Left hindlimb (tissue), 1 donor: Measurements from ENCODE around the gene BTNL3.
"Not testable (repeated sequence)": the region's sequence is repeated elsewhere in the genome, so short reads cannot be mapped to it uniquely, and the experiment has no call there.

Experiments used
- DNase-seq: peaks from one replicate; pipeline ENCODE4 v3.0.0-alpha.2; 2018

BTNL3 gene

DNA sequence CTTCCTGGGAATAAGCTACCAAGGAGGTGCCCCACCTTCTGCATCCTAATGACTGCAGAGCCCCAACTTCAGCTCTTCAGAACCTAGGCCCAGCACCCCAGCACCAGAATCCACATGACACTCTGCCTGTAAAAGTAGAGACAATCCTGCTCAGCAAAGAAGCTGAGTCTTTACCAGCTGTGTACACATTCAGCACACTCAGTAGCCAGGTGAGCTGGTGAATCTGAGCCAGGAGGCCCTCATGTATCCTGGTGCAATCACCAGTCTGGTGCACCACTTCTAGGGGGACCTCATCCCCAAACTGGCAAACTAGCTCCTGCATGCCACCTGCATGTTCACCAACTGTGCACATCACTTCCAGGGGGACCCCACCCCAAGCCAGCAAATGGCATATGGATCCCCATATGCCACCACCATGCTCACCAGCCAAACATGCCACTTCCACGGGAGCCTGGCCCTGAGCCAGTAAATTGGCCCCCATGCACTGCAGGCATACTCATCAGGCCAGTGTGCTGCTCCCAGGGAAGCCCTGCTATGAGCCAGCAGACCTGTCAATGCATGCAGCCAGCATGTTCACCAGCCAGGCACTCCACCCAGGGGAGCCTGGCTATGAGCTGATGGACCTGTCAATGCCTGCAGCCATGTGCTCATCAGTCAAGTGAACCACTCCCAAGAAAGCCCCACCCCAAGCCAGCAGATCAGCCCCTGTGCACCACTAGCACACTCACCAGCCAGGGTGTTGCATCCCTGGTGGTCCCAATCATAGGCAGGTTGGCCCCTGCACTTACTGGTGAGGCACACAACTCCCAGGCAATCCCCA is 35.8 kb downstream of the BTNL3 start:
- DNase-seq = no peak

GRCh38 chr5:181027452-181028031 is 38.9 kb downstream of the BTNL3 start:
- DNase-seq = no peak

GRCh38 chr5:181028032-181028819 is 39.6 kb downstream of the BTNL3 start:
- DNase-seq = no peak

- no peak for DNase-seq
Observed at GRCh38 chr5:181031716-181032115, 43.1 kb downstream of the BTNL3 start.

- no peak for DNase-seq
Observed at GRCh38 chr5:181035991-181036815, 47.6 kb downstream of the BTNL3 start.

GRCh38 chr5:181036816-181037364 is 48.2 kb downstream of the BTNL3 start:
- DNase-seq = no peak

- DNase-seq = no peak
Observed at GRCh38 chr5:181037365-181037861, 48.8 kb downstream of the BTNL3 start.

DNA sequence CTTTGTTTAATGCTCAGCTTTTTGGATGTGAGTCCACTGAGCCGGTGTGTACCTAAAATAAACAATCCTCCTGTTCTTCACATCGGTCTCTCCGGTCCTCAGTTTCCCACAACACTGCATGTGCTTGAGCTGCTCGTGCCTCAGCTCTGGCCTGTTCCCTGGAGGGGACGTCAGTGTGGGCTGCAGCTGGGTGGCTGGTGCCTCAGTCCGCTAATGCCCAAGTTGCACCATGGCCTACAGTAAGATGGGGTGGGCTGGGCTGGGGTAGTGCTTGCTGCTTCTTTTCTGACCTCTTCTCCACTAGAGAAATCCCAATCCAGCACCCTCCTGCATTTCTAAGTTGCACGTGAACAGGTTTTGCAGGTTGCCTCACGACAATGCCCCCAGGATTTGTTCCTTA is 50.8 kb downstream of the BTNL3 start:
- no peak for DNase-seq

DNA sequence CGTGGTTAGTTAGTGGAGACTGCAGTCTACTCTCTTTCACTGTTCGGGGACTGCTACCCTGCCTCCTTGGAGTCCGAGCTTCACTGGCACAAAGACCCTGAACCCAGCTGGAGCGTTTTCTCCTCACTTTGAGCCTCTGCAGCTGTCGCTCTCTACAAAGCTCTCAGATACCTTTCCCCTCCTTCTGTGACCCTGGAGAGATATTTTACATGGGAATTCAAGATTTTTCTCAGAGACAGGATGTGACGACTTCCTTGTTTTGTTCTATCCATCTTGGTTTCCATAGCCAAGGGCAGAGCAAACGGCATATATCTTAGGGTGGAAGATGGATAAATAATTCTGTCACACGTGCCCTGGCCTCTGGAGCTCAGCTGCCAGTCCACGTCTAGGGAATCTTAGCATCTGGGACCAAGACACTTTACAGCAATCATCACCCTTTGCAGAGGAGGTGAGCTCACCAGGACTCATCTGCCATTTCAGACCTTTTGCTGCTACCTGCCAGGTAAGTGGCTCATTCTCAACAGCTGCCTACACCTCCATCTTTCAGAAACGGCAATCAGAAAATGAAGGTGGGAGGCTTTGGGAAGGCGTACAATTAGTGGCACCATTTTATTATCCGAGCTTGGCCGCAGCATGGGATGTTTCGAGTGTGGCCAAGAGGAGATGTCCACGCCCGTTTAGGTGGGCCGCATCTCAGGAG is 51.4 kb downstream of the BTNL3 start, which contains the start of gene BTNL9:
TSS of gene BTNL9 (plus strand) at position 336 of the 700 bp plus-strand sequence. CDS start 5,224 bp downstream, outside the sequence.
- no peak for DNase-seq

- no peak for DNase-seq
Observed at GRCh38 chr5:181040631-181040945, 51.9 kb downstream of the BTNL3 start.

DNA sequence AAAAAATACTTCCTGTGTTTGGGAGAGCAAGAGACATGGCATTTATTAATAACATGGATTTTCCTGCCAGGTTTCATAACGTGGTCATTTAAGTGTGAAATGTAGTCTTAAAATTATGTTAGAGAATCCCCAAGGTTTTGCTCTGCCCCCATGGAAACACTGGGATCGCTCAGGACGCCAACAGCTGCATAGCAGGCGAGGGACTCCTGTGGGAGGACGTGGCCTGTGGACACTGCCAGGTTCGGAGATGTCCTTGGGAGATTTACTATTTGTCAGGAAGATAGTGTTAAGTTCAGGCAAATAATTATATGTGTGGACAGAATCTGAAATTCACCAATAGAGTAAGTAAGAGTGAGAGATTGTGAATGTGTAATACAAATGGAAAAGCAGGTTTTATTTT is 52.4 kb downstream of the BTNL3 start:
- DNase-seq = no peak

DNA sequence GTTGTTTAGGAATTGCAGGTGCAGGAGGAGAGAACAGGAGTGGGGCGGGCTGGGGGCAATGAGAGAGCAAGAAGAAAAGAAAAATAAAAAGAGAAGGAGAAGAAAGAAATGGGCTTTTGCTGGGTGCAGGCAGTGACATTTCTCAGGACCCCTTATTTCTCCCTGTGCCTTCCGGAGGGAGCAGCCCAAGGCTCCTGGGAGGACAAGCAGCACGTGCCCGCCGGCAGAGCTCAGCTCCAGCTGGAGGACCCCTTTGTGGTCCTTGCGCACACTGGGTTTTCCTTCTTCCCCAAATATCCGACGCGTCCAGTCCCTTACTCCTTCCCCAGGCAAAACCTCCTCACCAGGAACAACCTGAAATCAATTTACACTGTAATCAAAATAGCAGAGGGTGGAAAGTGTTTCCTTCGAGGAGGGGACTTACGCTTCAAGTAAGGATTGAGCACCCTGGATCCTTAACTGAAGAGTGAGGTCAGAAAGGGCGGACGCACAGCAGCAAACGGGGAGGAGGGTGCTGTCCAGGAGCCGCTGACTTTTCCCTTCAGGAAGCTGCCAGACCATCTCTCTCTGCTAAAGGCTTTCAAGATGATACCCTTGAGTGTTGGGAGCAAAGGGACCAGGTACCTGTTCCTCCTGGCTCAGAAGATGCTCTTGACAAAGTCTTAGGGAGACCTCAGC is 53.5 kb downstream of the BTNL3 start:
- DNase-seq = no peak

- no peak for DNase-seq
Observed at GRCh38 chr5:181042722-181043121, 54.1 kb downstream of the BTNL3 start.

GRCh38 chr5:181043285-181044092 is 54.8 kb downstream of the BTNL3 start:
- DNase-seq = no peak

DNA sequence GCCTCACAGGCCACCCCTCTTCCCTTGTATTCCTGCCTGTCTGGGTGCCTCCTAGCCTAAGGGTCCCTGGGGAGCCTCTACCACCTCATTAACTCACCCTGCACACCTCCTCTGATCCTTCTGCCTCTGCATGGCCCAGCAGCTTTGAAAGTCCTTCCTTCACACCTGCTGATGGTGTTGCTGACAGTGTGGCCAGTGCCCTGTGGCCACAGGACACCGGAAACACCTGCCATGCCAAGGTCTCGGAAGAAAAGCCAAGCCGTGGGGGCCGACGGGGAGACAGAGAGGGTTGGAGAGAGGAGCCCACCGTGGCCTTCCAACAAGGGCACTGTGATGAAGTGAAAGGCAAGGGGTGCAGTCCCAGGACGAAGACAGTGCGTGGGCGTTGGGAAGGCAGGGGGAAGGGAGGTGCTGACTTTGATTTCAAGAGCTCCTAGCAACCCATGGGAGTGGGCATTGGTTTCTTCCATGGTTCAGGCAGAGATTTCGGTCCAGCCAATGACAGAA is 55.5 kb downstream of the BTNL3 start:
- no peak for DNase-seq

DNA sequence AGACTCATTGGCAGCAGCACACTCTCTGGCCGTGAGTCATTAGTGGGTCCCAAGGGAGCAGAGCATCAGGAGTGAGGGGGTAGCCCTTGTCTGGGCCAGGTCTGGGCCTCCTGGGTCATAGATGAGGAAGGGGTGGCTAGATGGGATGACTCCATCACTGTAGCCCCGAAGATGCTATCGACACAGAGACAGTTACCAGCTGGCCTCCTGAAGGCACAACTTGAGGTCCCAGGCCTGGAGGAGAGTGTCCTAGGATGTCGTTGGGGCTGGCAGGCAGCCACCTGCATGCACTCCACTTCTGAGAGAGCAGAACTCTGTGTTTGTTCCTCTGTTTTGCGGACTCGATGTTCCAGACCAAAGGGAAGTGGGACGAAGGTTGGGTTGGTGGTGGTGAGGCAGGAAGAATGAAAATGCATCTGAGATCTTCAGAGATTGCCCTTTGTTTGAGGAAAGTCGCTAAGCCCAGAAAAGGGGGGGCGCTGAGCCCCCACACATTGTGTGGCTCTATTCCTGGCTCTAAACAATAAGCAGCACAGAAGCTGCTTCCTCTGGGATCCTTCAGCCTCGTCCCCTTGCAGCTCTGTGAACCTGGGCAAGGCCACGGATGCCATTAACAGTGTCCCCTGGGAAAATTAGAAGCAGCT is 56.1 kb downstream of the BTNL3 start:
- no peak for DNase-seq

DNA sequence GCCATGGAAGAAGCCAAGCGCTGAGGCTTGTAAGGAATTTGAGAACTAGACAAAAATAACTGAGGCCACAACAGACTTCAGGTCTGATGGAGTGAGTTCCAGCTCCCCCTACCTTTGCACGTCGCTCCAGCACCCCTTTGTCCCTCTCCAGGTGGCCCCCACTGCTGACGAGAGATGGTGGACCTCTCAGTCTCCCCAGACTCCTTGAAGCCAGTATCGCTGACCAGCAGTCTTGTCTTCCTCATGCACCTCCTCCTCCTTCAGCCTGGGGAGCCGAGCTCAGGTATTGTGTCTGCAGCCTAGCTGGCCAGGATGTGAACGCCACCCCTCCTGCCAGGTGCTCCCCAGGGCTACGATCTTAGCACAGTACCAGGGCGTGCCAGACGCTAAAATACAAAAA is 56.7 kb downstream of the BTNL3 start:
- no peak for DNase-seq

GRCh38 chr5:181045857-181046256 is 57.2 kb downstream of the BTNL3 start:
- not testable (repeated sequence) for DNase-seq

GRCh38 chr5:181047288-181047687 is 58.6 kb downstream of the BTNL3 start:
- no peak for DNase-seq

DNA sequence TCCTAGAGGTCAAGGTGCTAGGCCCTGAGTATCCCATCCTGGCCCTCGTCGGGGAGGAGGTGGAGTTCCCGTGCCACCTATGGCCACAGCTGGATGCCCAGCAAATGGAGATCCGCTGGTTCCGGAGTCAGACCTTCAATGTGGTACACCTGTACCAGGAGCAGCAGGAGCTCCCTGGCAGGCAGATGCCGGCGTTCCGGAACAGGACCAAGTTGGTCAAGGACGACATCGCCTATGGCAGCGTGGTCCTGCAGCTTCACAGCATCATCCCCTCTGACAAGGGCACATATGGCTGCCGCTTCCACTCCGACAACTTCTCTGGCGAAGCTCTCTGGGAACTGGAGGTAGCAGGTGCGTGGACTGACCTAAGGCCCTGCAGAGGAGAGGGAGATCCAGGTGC is 59.3 kb downstream of the BTNL3 start:
- no peak for DNase-seq
